Stimulated activated CD4-positive, alpha-beta T cell treated with anti-CD3 and anti-CD28 coated beads, Interleukin-12 subunit alpha, Interleukin-12 subunit beta, amount 100 ng/mL, for 24 hours (primary cell): ENCODE data around the gene CCDC122.

Experiments
- DNase-seq, 2 experiments: peaks; one replicate each; pipeline ENCODE4 v3.0.0-alpha.2; 2020; ENCODE audit warnings: low read depth in 2 of 2

The CCDC122 gene

DNA sequence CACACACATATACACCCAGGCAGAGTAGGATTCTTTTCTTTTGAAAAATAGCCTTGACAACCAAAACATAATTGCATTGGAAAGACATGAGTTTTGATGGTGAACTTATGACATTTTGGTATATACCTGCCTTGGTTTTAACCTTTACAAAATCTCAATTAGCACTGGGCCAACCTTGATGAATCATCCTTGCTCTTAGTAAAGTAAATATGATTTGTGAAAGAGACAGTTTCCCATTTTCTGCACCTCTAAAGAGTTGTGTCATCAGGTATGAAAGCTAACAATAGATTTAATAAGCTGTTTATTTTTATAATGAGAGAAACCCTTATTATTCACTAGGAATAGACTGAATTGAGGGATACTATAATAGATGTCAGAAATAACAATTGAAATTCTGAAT lies 77.0 kb downstream of the CCDC122 start:
- no peak for DNase-seq

DNA sequence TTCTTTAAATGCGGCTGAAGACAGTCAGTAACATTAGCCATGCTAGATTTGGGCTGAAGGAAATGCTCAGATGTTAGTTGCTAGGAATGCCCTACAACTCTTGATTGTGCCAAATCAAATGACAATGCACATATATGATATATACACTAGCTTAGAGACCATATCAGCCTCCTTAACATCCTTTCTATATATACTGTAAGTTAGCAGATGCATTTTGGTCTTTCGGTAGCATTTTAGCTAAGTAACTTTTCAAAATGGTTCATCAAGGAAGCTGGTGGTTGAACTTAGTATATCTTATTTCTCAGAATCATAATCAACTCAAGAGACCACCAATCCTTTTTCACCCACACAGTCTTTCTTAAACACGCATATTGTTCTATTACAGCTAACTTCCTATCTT lies 78.7 kb downstream of the CCDC122 start:
- DNase-seq: no peak

DNA sequence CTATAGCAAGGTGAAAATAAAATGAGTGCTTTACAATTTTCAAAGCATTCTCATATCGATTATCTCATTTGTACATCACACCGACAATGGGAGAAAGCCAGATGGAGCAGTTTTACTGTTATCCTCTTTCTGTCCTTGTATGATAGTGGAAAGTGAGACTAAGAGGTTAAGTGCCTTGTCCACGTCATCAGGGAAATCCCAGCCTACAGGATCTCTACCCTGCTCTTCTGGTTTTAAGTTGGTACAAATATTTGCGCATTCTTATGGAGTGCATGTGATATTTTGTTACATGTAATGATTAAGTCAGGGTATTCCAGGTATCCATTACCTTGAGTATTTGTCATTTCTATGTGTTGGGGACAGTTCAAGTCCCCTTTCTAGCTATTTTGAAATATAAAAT lies 80.3 kb downstream of the CCDC122 start:
- no peak for DNase-seq

DNA sequence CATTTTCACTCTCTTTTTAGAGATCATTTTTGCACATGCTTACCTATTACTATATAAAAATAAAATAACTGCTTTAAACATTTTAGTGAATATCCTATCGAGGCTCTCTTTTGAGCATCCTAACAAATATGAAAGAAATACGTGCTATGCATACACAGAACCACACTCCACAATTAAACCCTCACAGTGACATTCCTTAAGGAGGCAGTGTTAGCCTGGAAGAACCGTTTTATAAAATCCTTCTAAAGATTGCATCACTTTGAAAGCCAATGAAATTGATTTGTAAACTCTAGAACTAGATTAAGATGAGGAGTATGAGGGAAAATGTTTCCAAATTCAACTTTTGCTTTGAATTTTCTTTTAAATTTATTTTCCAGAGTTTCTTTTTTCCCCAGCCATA lies 81.7 kb downstream of the CCDC122 start:
- DNase-seq: no peak

DNA sequence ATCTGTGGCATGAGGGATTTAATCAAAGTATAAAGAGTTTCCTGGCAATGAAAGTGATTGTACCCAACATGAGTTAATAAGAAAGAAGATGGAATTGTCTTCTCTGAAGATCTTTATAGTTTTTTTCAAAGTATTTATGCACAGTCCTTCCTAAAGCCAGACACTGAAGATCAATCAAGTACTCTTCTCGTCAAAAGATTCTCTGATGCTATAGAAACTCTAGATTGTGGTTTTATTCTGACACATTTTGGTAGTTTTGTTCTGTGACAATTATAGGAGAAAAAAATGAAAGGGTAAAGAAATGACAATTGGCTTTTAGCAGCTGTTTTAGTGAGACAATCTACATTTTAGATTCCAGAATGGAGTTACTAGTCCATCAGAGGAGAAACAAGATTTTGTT lies 82.4 kb downstream of the CCDC122 start:
- DNase-seq: no peak

DNA sequence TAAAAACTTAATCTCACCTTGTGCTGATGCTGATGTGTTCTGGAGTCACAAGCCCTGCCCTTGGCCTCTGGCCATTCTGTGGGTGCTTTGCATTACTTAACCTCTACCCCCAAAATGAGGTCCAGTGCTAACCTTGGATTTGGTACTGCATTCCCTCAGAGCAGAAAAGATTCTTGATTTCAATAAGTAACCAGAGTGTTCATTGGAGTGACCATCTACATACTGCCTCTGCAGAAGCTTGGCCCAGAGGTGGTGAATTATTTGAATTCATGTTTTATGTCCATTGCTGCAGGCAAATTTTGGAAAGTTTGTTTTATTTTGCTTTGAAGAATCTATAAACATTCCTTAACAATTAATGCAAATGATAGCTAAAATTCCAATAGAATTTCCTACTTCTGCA lies 85.1 kb downstream of the CCDC122 start:
- DNase-seq: no peak

DNA sequence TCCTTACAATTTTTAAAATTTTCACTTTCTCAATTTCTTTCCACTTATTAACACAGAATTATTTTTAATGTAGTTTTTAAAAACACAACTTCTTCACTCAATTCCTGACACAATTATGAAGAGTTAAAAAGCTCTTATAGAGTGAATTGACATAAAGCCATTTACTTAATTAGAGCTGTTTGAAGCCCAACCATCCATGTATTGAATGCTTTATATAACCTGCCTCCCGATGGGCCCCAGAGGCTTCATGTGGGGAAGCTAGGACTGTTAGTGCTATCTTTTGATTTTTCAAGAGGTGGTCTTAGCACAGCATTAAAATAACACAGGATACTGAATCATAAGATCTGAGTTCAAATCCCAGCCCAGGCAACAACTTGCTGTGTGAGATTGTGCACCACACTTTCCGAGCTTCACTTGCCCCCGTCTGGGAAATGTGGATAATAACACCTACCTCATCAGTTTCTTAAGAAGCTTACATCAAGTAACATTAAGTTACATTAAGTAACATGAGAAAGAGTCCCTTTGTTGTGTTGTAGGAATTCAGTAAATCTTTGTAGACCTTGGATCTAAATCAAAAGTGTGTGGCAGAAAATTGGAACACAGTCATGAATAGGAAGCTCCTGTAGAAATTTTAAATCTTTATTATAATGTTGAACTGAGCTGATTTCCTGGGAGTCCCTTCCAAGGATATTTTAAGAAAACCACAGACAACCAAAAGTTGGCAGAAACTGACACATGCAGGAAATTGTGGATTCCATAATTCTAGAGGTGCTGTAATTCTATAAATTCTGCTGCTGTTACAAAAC lies 87.3 kb downstream of the CCDC122 start:
- no peak for DNase-seq

DNA sequence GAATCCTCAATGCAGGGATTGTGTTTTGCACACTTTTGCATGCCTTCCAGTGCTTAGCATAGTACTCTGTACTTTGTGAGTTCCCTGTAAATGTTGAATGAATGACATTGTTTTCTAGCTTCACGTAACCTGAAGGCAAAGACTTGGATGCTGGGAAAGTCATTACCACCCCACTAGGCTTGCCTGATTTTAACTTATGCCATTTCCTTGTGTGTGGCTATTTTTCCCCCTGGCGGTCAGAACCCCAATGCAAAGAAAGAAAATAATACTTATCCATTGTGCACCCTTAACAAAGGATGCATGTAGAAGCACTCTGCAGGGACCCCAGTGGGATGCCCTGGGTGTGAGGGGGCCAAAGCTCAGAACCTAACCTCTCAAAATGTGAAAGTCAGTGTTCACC lies 91.5 kb downstream of the CCDC122 start:
- no peak for DNase-seq

DNA sequence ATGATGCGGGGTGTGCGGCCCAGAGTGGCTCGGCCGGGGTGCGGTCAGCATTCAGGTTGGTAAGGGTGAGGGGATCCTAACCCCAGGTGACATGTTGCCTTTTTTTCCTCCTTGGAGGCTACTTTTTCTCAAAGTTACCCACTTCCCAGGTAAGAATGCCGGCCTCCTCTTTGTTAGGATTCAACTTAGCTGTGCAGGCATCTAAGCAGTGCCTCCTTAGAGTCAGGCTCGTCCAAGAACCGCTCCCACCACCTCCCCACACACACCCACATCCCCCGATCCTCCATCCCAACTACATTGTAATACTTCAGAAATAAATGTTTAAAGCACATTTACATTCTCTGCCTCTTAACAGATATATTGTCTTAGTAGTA lies 92.0 kb downstream of the CCDC122 start:
- no peak for DNase-seq

DNA sequence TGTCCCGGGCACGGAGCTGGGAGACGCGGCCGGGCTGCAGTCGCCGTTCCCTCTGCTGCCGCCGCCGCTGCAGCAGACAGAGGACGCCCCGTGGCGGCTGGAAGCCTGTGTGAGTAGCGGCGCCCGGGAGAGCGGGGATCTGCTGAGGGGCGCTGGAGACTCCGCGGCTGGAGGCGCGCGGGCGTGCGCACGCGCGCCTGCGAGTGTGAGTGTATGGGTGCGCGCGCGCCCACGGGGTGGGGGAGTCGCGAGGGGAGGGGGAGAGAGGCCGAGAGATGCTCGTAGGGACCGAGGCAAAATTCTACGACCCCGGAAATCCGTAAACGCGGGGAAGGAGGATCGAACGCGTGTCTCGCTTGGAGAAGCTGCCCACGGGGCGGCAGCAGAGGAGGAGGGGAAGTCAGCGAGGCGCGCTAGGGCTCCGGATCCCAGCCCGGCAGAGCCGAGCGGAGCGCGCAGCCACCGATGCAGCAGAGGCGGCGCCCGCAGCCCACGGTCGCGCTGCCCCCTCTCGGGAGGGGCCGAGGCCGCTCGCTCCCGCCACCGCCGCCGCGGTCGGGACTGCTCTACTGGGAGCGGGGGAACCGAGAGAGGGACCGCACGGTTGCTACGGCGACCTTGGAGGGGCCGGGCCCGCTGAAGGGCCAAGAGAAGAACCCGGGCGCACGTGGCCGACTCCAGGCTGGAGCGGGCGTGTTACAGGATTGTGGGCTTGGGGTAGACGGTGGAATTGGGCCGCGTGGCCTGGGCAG lies 92.6 kb downstream of the CCDC122 start, which contains the start of gene ENOX1:
Gene ENOX1, minus strand, starts transcription at position 207 of the 752 bp plus-strand sequence.
- DNase-seq: peak in 1 of 2 experiments; percentile 30

DNA sequence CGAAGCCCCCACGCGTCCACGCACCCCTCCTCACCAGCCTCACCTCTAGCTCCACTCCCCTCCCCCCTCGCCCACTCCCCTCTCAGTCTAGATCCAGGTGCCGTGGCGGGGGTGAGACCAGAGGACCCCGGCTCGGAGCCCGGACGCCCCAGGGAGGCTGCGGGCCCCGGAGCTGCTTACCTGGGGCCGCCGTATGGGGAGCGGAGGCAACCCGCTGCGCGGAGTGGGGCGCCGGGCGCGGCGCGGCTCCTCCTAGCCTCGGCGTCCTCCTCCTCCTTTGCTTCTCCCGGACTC lies 93.1 kb downstream of the CCDC122 start:
- DNase-seq: no peak
